H9 (cell line): ENCODE data around the gene C12orf57. TPM values are rescaled to one million over a fixed set of nuclear protein-coding genes. Genes with fewer than 3 reads are reported as not detected.
A peak's percentile ranks its signal among the peaks of the same experiment; 100 is the strongest.

Experiments
- DNase-seq: peaks from one replicate; pipeline ENCODE4 v3.0.0-alpha.2; 2017
- H2AFZ ChIP-seq: one replicate; pipeline ENCODE4 v1.6.1; 2013; ENCODE audit warnings: mild to moderate bottlenecking, low read length, control low read depth, moderate library complexity
- H2AK5ac ChIP-seq: 2 replicates; pipeline ENCODE4 v1.6.1; 2013; ENCODE audit warnings: low read length, control low read depth, mixed read lengths; ENCODE audit not compliant: insufficient read length
- H2BK120ac ChIP-seq: one replicate; pipeline ENCODE4 v1.6.1; 2013; ENCODE audit warnings: low read depth, mild to moderate bottlenecking, low read length, control low read depth, inconsistent platforms; ENCODE audit not compliant: poor library complexity, severe bottlenecking
- H2BK12ac ChIP-seq: 2 replicates; pipeline ENCODE4 v1.6.1; 2013; ENCODE audit warnings: low read length, control low read depth, mixed read lengths, low read depth; ENCODE audit not compliant: insufficient read length
- H2BK15ac ChIP-seq: 2 replicates; pipeline ENCODE4 v1.6.1; 2013; ENCODE audit warnings: low read depth, low read length, control low read depth
- H2BK20ac ChIP-seq: one replicate; pipeline ENCODE4 v1.6.1; 2013; ENCODE audit warnings: low read depth, mild to moderate bottlenecking, low read length, control low read depth, inconsistent platforms; ENCODE audit not compliant: poor library complexity, severe bottlenecking
- H2BK5ac ChIP-seq: 2 replicates; pipeline ENCODE4 v1.6.1; 2013; ENCODE audit warnings: low read length, control low read depth, mixed read lengths; ENCODE audit not compliant: insufficient read length
- H3K14ac ChIP-seq: 2 replicates; pipeline ENCODE4 v1.6.1; 2013; ENCODE audit warnings: low read length, control low read depth; ENCODE audit not compliant: insufficient read depth
- H3K18ac ChIP-seq: 2 replicates; pipeline ENCODE4 v1.6.1; 2013; ENCODE audit warnings: low read depth, mild to moderate bottlenecking, mixed read lengths, low read length, control low read depth; ENCODE audit not compliant: insufficient read length
- H3K23ac ChIP-seq: 2 replicates; pipeline ENCODE4 v1.6.1; 2013; ENCODE audit warnings: low read length, control low read depth, mixed read lengths, low read depth; ENCODE audit not compliant: insufficient read length
- H3K23me2 ChIP-seq: 2 replicates; pipeline ENCODE4 v1.6.1; 2013; ENCODE audit warnings: low read depth, mild to moderate bottlenecking, mixed read lengths, low read length, control low read depth; ENCODE audit not compliant: insufficient read length, poor library complexity, severe bottlenecking
- H3K27ac ChIP-seq: 2 replicates; pipeline ENCODE4 v1.5.1; 2013; ENCODE audit warnings: low read length, control low read depth, mixed read lengths, low read depth; ENCODE audit not compliant: insufficient read length
- H3K27me3 ChIP-seq: 2 replicates; pipeline ENCODE4 v1.6.1; 2013; ENCODE audit warnings: low read length, control low read depth, inconsistent platforms; ENCODE audit not compliant: insufficient read depth
- H3K4ac ChIP-seq: 2 replicates; pipeline ENCODE4 v1.6.1; 2013; ENCODE audit warnings: low read depth, mild to moderate bottlenecking, control low read depth, inconsistent platforms, low read length, moderate library complexity
- H3K4me1 ChIP-seq: 2 replicates; pipeline ENCODE4 v1.6.1; 2013; ENCODE audit warnings: low read length, control low read depth, inconsistent platforms; ENCODE audit not compliant: insufficient read depth
- H3K4me2 ChIP-seq: 2 replicates; pipeline ENCODE4 v1.6.1; 2013; ENCODE audit warnings: low read length, control low read depth, mixed read lengths; ENCODE audit not compliant: insufficient read length, insufficient read depth
- H3K56ac ChIP-seq: 2 replicates; pipeline ENCODE4 v1.6.1; 2013; ENCODE audit warnings: low read depth, mild to moderate bottlenecking, mixed read lengths, low read length, control low read depth; ENCODE audit not compliant: insufficient read length
- H3K79me1 ChIP-seq: 2 replicates; pipeline ENCODE4 v1.6.1; 2013; ENCODE audit warnings: low read depth, mild to moderate bottlenecking, moderate library complexity, low read length, control low read depth, inconsistent platforms; ENCODE audit not compliant: insufficient read depth, poor library complexity, severe bottlenecking
- H3K79me2 ChIP-seq: 2 replicates; pipeline ENCODE4 v1.6.1; 2013; ENCODE audit warnings: low read length, control low read depth, inconsistent platforms; ENCODE audit not compliant: insufficient read depth
- H3K9ac ChIP-seq: 2 replicates; pipeline ENCODE4 v1.6.1; 2013; ENCODE audit warnings: low read length, control low read depth, mixed read lengths; ENCODE audit not compliant: insufficient read length; ENCODE audit errors: extremely low read depth
- H3K9me3 ChIP-seq: one replicate; pipeline ENCODE4 v1.6.1; 2013; ENCODE audit warnings: low read depth, low read length, inconsistent platforms; ENCODE audit not compliant: control insufficient read depth
- H3T11ph ChIP-seq: one replicate; pipeline ENCODE4 v1.6.1; 2013; ENCODE audit warnings: mild to moderate bottlenecking, low read length, control low read depth, inconsistent platforms
- H4K20me1 ChIP-seq: one replicate; pipeline ENCODE4 v1.6.1; 2013; ENCODE audit not compliant: control insufficient read depth, insufficient read length, insufficient read depth
- H4K5ac ChIP-seq: 2 replicates; pipeline ENCODE4 v1.6.1; 2013; ENCODE audit warnings: low read depth, mild to moderate bottlenecking, mixed read lengths, low read length, control low read depth; ENCODE audit not compliant: insufficient read length
- H4K8ac ChIP-seq: replicated peaks from 2 replicates; pipeline ENCODE4 v1.6.1; 2013; ENCODE audit warnings: low read length, control low read depth, mixed read lengths, low read depth; ENCODE audit not compliant: insufficient read length
- H4K91ac ChIP-seq: 2 replicates; pipeline ENCODE4 v1.6.1; 2013; ENCODE audit warnings: low read depth, mild to moderate bottlenecking, moderate library complexity, mixed read lengths, low read length, control low read depth; ENCODE audit not compliant: insufficient read length
- H3K27ac Mint-ChIP-seq, 3 experiments: 2 replicates in 2 of 3; 3 replicates in 1 of 3; pipeline ENCODE4 v1.8.0; 2020 to 2021; ENCODE audit warnings: mixed read lengths in 3 of 3, mild to moderate bottlenecking in 1 of 3, moderate library complexity in 1 of 3
- H3K27me3 Mint-ChIP-seq: 2 replicates; pipeline ENCODE4 v1.8.0; 2021; ENCODE audit warnings: low read depth, mild to moderate bottlenecking, moderate library complexity, mixed read lengths
- H3K36me3 Mint-ChIP-seq, 3 experiments: 2 replicates in 2 of 3; 3 replicates in 1 of 3; pipeline ENCODE4 v1.8.0; 2020 to 2021; ENCODE audit warnings: low read depth in 3 of 3, mixed read lengths in 3 of 3; ENCODE audit not compliant: insufficient read depth in 1 of 3
- H3K4me1 Mint-ChIP-seq, 2 experiments: 2 replicates each; pipeline ENCODE4 v1.8.0; 2020; ENCODE audit warnings: mixed read lengths in 2 of 2
- H3K4me3 Mint-ChIP-seq, 2 experiments: 2 replicates in 1 of 2; 3 replicates in 1 of 2; pipeline ENCODE4 v1.8.0; 2020 to 2021; ENCODE audit warnings: mild to moderate bottlenecking in 2 of 2, mixed read lengths in 2 of 2, moderate library complexity in 1 of 2
- H3K9me3 Mint-ChIP-seq, 2 experiments: 2 replicates in 1 of 2; 3 replicates in 1 of 2; pipeline ENCODE4 v1.8.0; 2020; ENCODE audit warnings: mild to moderate bottlenecking in 2 of 2, mixed read lengths in 2 of 2, moderate library complexity in 1 of 2
- WGBS: extraction: QIAGEN DNeasy Blood & Tissue Kit; methylation state at CpG from one replicate; pipeline ENCODE4 v1.1.7; 2013; ENCODE audit warnings: missing lambda C conversion rate, low lambda C conversion rate, mixed read lengths; ENCODE audit not compliant: insufficient read length; ENCODE audit errors: extremely low coverage; 5-methylcytosine and 5-hydroxymethylcytosine counted together
- long read RNA-seq: library from polyadenylated mRNA; unstranded; transcript quantifications from one replicate; pipeline ENCODE4 v2.0.0, GENCODE V29; 2020
- total RNA-seq: library from RNA; stranded (reverse); gene quantifications from 2 replicates; pipeline ENCODE4 v1.2.1, GENCODE V29; 2021
- TF ChIP-seq, protein P1 (sequence below): fragments of 200-600 bp; sonication (generic); conservative IDR thresholded peaks from 3 replicates; pipeline ENCODE4 v1.8.0; 2021; ENCODE audit warnings: antibody characterized with exemption, mild to moderate bottlenecking

The C12orf57 gene
- 195 TPM in 2 replicates for total RNA-seq
- long read RNA-seq, transcript C12orf57-202 (3 exons, 662 nt) = minor isoform, 6 of 60 reads
- long read RNA-seq, transcript C12orf57-201 (3 exons, 560 nt) = major isoform, 37 of 60 reads
- long read RNA-seq, partial matches to known transcripts = 6 of 60 reads
- long read RNA-seq, other reads (novel, unspliced or antisense) = 7 of 60 reads

DNA sequence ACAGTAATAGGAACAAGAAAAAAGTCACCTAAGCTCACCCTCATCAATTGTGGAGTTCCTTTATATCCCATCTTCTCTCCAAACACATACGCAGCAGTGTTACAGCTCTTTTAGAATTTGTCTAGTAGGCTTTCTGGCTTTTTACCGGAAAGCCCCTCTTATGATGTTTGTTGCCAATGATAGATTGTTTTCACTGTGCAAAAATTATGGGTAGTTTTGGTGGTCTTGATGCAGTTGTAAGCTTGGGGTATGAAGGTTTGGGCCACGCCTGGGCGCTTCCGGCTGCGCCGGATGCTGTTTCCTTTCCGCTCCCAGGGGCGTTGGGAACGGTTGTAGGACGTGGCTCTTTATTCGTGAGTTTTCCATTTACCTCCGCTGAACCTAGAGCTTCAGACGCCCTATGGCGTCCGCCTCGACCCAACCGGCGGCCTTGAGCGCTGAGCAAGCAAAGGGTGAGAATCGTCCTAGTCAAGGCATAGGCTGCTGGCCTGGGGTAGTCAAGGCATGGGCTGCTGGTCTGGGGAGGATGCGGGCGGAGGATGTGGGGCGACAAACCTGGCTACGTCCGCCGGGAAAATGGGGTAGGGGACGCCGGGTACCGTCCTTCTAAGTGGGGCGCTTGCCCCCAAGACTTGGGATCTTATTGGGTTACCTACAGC lies at the start of gene C12orf57, which contains the start of gene RNU7-1:
Gene C12orf57, plus strand, starts transcription at position 301 of the 659 bp plus-strand sequence. Its CDS starts 100 bp downstream, at position 401.
Gene RNU7-1, plus strand, starts transcription at position 95 of the 659 bp plus-strand sequence.
- Histone ChIP-seq H2BK120ac (peak within 1 kb of the TSS; percentile 44), H3K4me2 (peak within 1 kb of the TSS; percentile 96), H4K5ac (peak within 1 kb of the TSS; percentile 79), H3K4ac (peak within 1 kb of the TSS; percentile 18; the same call in 1 of the 2 replicates), H3K9me3 (no peaks in the 10 kb centered on the region), H3K4me1 (0 out of 2 replicates have a peak, but pooled peaks cover 4% of the 10 kb centered on the region), H3K79me2 (no peaks in the 10 kb centered on the region), H3K27me3 (no peaks in the 10 kb centered on the region), H3K14ac (peak within 1 kb of the TSS; percentile 99), H4K8ac (peak within 1 kb of the TSS; percentile 23), H2AFZ (no peak within 1 kb of the TSS), H3T11ph (peak within 1 kb of the TSS; percentile 60), H2AK5ac (no peak within 1 kb of the TSS), H2BK20ac (no peak within 1 kb of the TSS), H2BK15ac (no peak within 1 kb of the TSS), H3K9ac (peak within 1 kb of the TSS; percentile 98), H4K20me1 (no peaks in the 10 kb centered on the region), H3K23me2 (peaks cover 16% of the 10 kb centered on the region), H3K27ac (peak within 1 kb of the TSS; percentile 96), H3K23ac (no peak within 1 kb of the TSS), H3K18ac (peak within 1 kb of the TSS; percentile 98), H3K56ac (peak within 1 kb of the TSS; percentile 63), H2BK12ac (no peak within 1 kb of the TSS), H4K91ac (no peak within 1 kb of the TSS), H3K79me1 (no peaks in the 10 kb centered on the region), H2BK5ac (peak within 1 kb of the TSS; percentile 96)
- peaks cover 37 to 43% of the 10 kb centered on the region in 2 experiments for H3K4me1 Mint-ChIP-seq
- H3K9me3 Mint-ChIP-seq = no peaks in the 10 kb centered on the region; a peak in 2 of 5 replicates
- H3K4me3 Mint-ChIP-seq = peak within 1 kb of the TSS; percentile 93 to 94
- peaks cover 17 to 41% (median 29%) of the 10 kb centered on the region in 3 experiments for H3K36me3 Mint-ChIP-seq
- H3K27me3 Mint-ChIP-seq = peaks cover 2% of the 10 kb centered on the region; the same call in 1 of the 2 replicates
- peak within 1 kb of the TSS; percentile 98 to 100 (median 100) for H3K27ac Mint-ChIP-seq
- TF ChIP-seq, protein P1, sequence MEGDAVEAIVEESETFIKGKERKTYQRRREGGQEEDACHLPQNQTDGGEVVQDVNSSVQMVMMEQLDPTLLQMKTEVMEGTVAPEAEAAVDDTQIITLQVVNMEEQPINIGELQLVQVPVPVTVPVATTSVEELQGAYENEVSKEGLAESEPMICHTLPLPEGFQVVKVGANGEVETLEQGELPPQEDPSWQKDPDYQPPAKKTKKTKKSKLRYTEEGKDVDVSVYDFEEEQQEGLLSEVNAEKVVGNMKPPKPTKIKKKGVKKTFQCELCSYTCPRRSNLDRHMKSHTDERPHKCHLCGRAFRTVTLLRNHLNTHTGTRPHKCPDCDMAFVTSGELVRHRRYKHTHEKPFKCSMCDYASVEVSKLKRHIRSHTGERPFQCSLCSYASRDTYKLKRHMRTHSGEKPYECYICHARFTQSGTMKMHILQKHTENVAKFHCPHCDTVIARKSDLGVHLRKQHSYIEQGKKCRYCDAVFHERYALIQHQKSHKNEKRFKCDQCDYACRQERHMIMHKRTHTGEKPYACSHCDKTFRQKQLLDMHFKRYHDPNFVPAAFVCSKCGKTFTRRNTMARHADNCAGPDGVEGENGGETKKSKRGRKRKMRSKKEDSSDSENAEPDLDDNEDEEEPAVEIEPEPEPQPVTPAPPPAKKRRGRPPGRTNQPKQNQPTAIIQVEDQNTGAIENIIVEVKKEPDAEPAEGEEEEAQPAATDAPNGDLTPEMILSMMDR = no peak
- WGBS = no CpG with 5 or more reads among the region's 31 CpGs
- DNase-seq = peak; percentile 97
